ENCODE results near the gene ATP6V1G1. TPM values are rescaled to one million over a fixed set of nuclear protein-coding genes. Genes with fewer than 3 reads are reported as not detected.

Gene ATP6V1G1
- total RNA-seq, 2 donors from 2014 or later, result 109 to 153 TPM

- Histone ChIP-seq H3K36me3 (peaks cover 39% of the 10 kb centered on the region), H3K27ac (no peak overlapping the region), H3K4me3 (no peak overlapping the region), H3K27me3 (replicated peaks; ENCODE audit: insufficient read depth) (no peaks in the 10 kb centered on the region), H3K4me1 (ENCODE audit: control insufficient read depth in 1 of 2, low read depth in 2 of 2) (no peaks in the 10 kb centered on the region), H3K9me3 (no peaks in the 10 kb centered on the region)
- ATAC-seq (ENCODE audit: insufficient number of reproducible peaks, low FRiP score, low read depth) (no peak), DNase-seq (ENCODE audit: low spot score) (no peak)
- TF ChIP-seq CTCF (IDR thresholded peaks at IDR 0.05), result no peak
Observed at GRCh38 chr9:114643001-114643400, 55.4 kb downstream of the ATP6V1G1 start.

GRCh38 chr9:114643896-114644295, 56.3 kb downstream of the ATP6V1G1 start:
- DNase-seq (ENCODE audit: low spot score), result no peak
- Histone ChIP-seq H3K36me3 (peaks cover 31% of the 10 kb centered on the region), H3K9me3 (no peaks in the 10 kb centered on the region), H3K27ac (no peak overlapping the region), H3K4me1 (ENCODE audit: control insufficient read depth in 1 of 2, low read depth in 2 of 2) (no peaks in the 10 kb centered on the region), H3K27me3 (replicated peaks; ENCODE audit: insufficient read depth) (no peaks in the 10 kb centered on the region), H3K4me3 (no peak overlapping the region)
- ATAC-seq (ENCODE audit: insufficient number of reproducible peaks, low FRiP score, low read depth), result no peak
- TF ChIP-seq CTCF (IDR thresholded peaks at IDR 0.05), result no peak

Other genes with a start within 250 kb of the ATP6V1G1 start
- gene AKNA, start 199.8 kb upstream of the ATP6V1G1 start, total RNA-seq, result 10 to 100 TPM; 34.8 to 68.5 TPM
- 1 to 10 TPM; 4.1 to 5.1 TPM for gene WHRN, start 82.3 kb upstream of the ATP6V1G1 start, total RNA-seq
- 10 to 100 TPM in 1 of 2 donors, 1 to 10 TPM in 1; 7.7 to 10.9 TPM for gene TMEM268, start 23.5 kb downstream of the ATP6V1G1 start, total RNA-seq
- not detected for gene TEX53, start 70.0 kb downstream of the ATP6V1G1 start, total RNA-seq
- gene TEX48, start 94.4 kb downstream of the ATP6V1G1 start, total RNA-seq, result not detected
- gene TNFSF15, start 218.3 kb downstream of the ATP6V1G1 start, total RNA-seq, result under 1 TPM in 1 of 2 donors, not detected in 1; 0.63 TPM

Data from thoracic aorta (tissue), 2 donors.